Measurements from ENCODE around the gene SRRM2.

SRRM2 gene

GRCh38 chr16:2743007-2743810, 9.2 kb upstream of the SRRM2 start:
- no peaks in the 10 kb centered on the region for H3K27me3 ChIP-seq (ENCODE audit: low read depth, low read length)
- H3K4me3 ChIP-seq (ENCODE audit: low read depth in 1 of 2, low read length in 2 of 2): no peak overlapping the region
- H3K36me3 ChIP-seq (ENCODE audit: control insufficient read depth in 1 of 2, insufficient read depth in 2 of 2, low read length in 2 of 2): no peaks in the 10 kb centered on the region
- H3K4me1 ChIP-seq (ENCODE audit: control insufficient read depth in 1 of 2, insufficient read depth in 2 of 2, low read length in 2 of 2): no peaks in the 10 kb centered on the region
- H3K9me3 ChIP-seq (ENCODE audit: control insufficient read depth in 1 of 2, low read length in 2 of 2): no peaks in the 10 kb centered on the region
- H3K27ac ChIP-seq (ENCODE audit: low read length): no peak overlapping the region

- Histone ChIP-seq H3K4me3 (ENCODE audit: low read depth in 1 of 2, low read length in 2 of 2) (no peak overlapping the region), H3K36me3 (ENCODE audit: control insufficient read depth in 1 of 2, insufficient read depth in 2 of 2, low read length in 2 of 2) (no peaks in the 10 kb centered on the region), H3K4me1 (ENCODE audit: control insufficient read depth in 1 of 2, insufficient read depth in 2 of 2, low read length in 2 of 2) (no peaks in the 10 kb centered on the region), H3K9me3 (ENCODE audit: control insufficient read depth in 1 of 2, low read length in 2 of 2) (no peaks in the 10 kb centered on the region), H3K27ac (ENCODE audit: low read length) (no peak overlapping the region), H3K27me3 (ENCODE audit: low read depth, low read length) (no peaks in the 10 kb centered on the region)
Measured at GRCh38 chr16:2744711-2745110, 7.7 kb upstream of the SRRM2 start.

- H3K9me3 ChIP-seq (ENCODE audit: control insufficient read depth in 1 of 2, low read length in 2 of 2): no peaks in the 10 kb centered on the region
- no peak overlapping the region for H3K27ac ChIP-seq (ENCODE audit: low read length)
- H3K27me3 ChIP-seq (ENCODE audit: low read depth, low read length): no peaks in the 10 kb centered on the region
- no peaks in the 10 kb centered on the region for H3K36me3 ChIP-seq (ENCODE audit: control insufficient read depth in 1 of 2, insufficient read depth in 2 of 2, low read length in 2 of 2)
- no peak overlapping the region for H3K4me3 ChIP-seq (ENCODE audit: low read depth in 1 of 2, low read length in 2 of 2)
- no peaks in the 10 kb centered on the region for H3K4me1 ChIP-seq (ENCODE audit: control insufficient read depth in 1 of 2, insufficient read depth in 2 of 2, low read length in 2 of 2)
Measured at GRCh38 chr16:2745116-2745890, 7.1 kb upstream of the SRRM2 start.

GRCh38 chr16:2745961-2746360, 6.5 kb upstream of the SRRM2 start:
- Histone ChIP-seq H3K36me3 (ENCODE audit: control insufficient read depth in 1 of 2, insufficient read depth in 2 of 2, low read length in 2 of 2) (no peaks in the 10 kb centered on the region), H3K4me3 (ENCODE audit: low read depth in 1 of 2, low read length in 2 of 2) (no peak overlapping the region), H3K27me3 (ENCODE audit: low read depth, low read length) (no peaks in the 10 kb centered on the region), H3K9me3 (ENCODE audit: control insufficient read depth in 1 of 2, low read length in 2 of 2) (no peaks in the 10 kb centered on the region), H3K27ac (ENCODE audit: low read length) (no peak overlapping the region), H3K4me1 (ENCODE audit: control insufficient read depth in 1 of 2, insufficient read depth in 2 of 2, low read length in 2 of 2) (no peaks in the 10 kb centered on the region)

GRCh38 chr16:2748757-2749455, 3.5 kb upstream of the SRRM2 start:
- no peaks in the 10 kb centered on the region for H3K9me3 ChIP-seq (ENCODE audit: control insufficient read depth in 1 of 2, low read length in 2 of 2)
- peaks cover 0 to 12% of the 10 kb centered on the region in 2 donors for H3K36me3 ChIP-seq (ENCODE audit: control insufficient read depth in 1 of 2, insufficient read depth in 2 of 2, low read length in 2 of 2)
- no peak overlapping the region for H3K4me3 ChIP-seq (ENCODE audit: low read depth in 1 of 2, low read length in 2 of 2)
- H3K27me3 ChIP-seq (ENCODE audit: low read depth, low read length): no peaks in the 10 kb centered on the region
- no peak overlapping the region for H3K27ac ChIP-seq (ENCODE audit: low read length)
- H3K4me1 ChIP-seq (ENCODE audit: control insufficient read depth in 1 of 2, insufficient read depth in 2 of 2, low read length in 2 of 2): peaks cover 0 to 9% of the 10 kb centered on the region in 2 donors

GRCh38 chr16:2749476-2749875, 3.0 kb upstream of the SRRM2 start:
- H3K9me3 ChIP-seq (ENCODE audit: control insufficient read depth in 1 of 2, low read length in 2 of 2): no peaks in the 10 kb centered on the region
- H3K27ac ChIP-seq (ENCODE audit: low read length): no peak overlapping the region
- H3K4me1 ChIP-seq (ENCODE audit: control insufficient read depth in 1 of 2, insufficient read depth in 2 of 2, low read length in 2 of 2): peaks cover 1 to 15% of the 10 kb centered on the region in 2 donors
- no peaks in the 10 kb centered on the region for H3K27me3 ChIP-seq (ENCODE audit: low read depth, low read length)
- H3K4me3 ChIP-seq (ENCODE audit: low read depth in 1 of 2, low read length in 2 of 2): no peak overlapping the region
- peaks cover 0 to 12% of the 10 kb centered on the region in 2 donors for H3K36me3 ChIP-seq (ENCODE audit: control insufficient read depth in 1 of 2, insufficient read depth in 2 of 2, low read length in 2 of 2)

- Histone ChIP-seq H3K9me3 (ENCODE audit: control insufficient read depth in 1 of 2, low read length in 2 of 2) (no peaks in the 10 kb centered on the region), H3K4me1 (ENCODE audit: control insufficient read depth in 1 of 2, insufficient read depth in 2 of 2, low read length in 2 of 2) (peaks cover 6 to 19% of the 10 kb centered on the region in 2 donors), H3K27me3 (ENCODE audit: low read depth, low read length) (no peaks in the 10 kb centered on the region), H3K4me3 (ENCODE audit: low read depth in 1 of 2, low read length in 2 of 2) (no peak overlapping the region), H3K36me3 (ENCODE audit: control insufficient read depth in 1 of 2, insufficient read depth in 2 of 2, low read length in 2 of 2) (peaks cover 0 to 12% of the 10 kb centered on the region in 2 donors), H3K27ac (ENCODE audit: low read length) (no peak overlapping the region)
Measured at GRCh38 chr16:2749936-2750335, 2.5 kb upstream of the SRRM2 start.

- H3K4me1 ChIP-seq (ENCODE audit: control insufficient read depth in 1 of 2, insufficient read depth in 2 of 2, low read length in 2 of 2): peaks cover 18 to 36% of the 10 kb centered on the region in 2 donors
- peak overlapping the region; percentile 70 to 90 for H3K4me3 ChIP-seq (ENCODE audit: low read depth in 1 of 2, low read length in 2 of 2)
- no peaks in the 10 kb centered on the region for H3K27me3 ChIP-seq (ENCODE audit: low read depth, low read length)
Measured at GRCh38 chr16:2751577-2752034, 832 bp upstream of the SRRM2 start.

GRCh38 chr16:2752850-2753732, 653 bp downstream of the SRRM2 start:
- no peaks in the 10 kb centered on the region for H3K27me3 ChIP-seq (ENCODE audit: low read depth, low read length)
- peak overlapping the region; percentile 84 to 90 for H3K4me3 ChIP-seq (ENCODE audit: low read depth in 1 of 2, low read length in 2 of 2)
- H3K9me3 ChIP-seq (ENCODE audit: control insufficient read depth in 1 of 2, low read length in 2 of 2): no peaks in the 10 kb centered on the region
- peak overlapping the region; percentile 91 for H3K27ac ChIP-seq (ENCODE audit: low read length)
- peaks cover 12 to 34% of the 10 kb centered on the region in 2 donors for H3K36me3 ChIP-seq (ENCODE audit: control insufficient read depth in 1 of 2, insufficient read depth in 2 of 2, low read length in 2 of 2)
- peaks cover 18 to 46% of the 10 kb centered on the region in 2 donors for H3K4me1 ChIP-seq (ENCODE audit: control insufficient read depth in 1 of 2, insufficient read depth in 2 of 2, low read length in 2 of 2)

More at GRCh38 chr16:2751577-2752034, 832 bp upstream of the SRRM2 start:
- Histone ChIP-seq H3K36me3 (ENCODE audit: control insufficient read depth in 1 of 2, insufficient read depth in 2 of 2, low read length in 2 of 2) (peaks cover 0 to 19% of the 10 kb centered on the region in 2 donors), H3K27ac (ENCODE audit: low read length) (peak overlapping the region; percentile 98), H3K9me3 (ENCODE audit: control insufficient read depth in 1 of 2, low read length in 2 of 2) (no peaks in the 10 kb centered on the region)

GRCh38 chr16:2753733-2754020, 1.2 kb downstream of the SRRM2 start:
- Histone ChIP-seq H3K4me1 (ENCODE audit: control insufficient read depth in 1 of 2, insufficient read depth in 2 of 2, low read length in 2 of 2) (peaks cover 18 to 46% of the 10 kb centered on the region in 2 donors), H3K36me3 (ENCODE audit: control insufficient read depth in 1 of 2, insufficient read depth in 2 of 2, low read length in 2 of 2) (peaks cover 16 to 39% of the 10 kb centered on the region in 2 donors), H3K27ac (ENCODE audit: low read length) (peak overlapping the region; percentile 91), H3K9me3 (ENCODE audit: control insufficient read depth in 1 of 2, low read length in 2 of 2) (no peaks in the 10 kb centered on the region), H3K4me3 (ENCODE audit: low read depth in 1 of 2, low read length in 2 of 2) (peak overlapping the region; percentile 84 to 90), H3K27me3 (ENCODE audit: low read depth, low read length) (no peaks in the 10 kb centered on the region)

Measured in muscle layer of duodenum (tissue), 2 donors.